G401 (cell line): ENCODE data around the gene HHIPL1. TPM values are rescaled to one million over a fixed set of nuclear protein-coding genes. Genes with fewer than 3 reads are reported as not detected.

Experiments
- DNase-seq: peaks from one replicate; pipeline ENCODE4 v3.0.0-alpha.2; 2015; ENCODE audit warnings: low spot score
- in situ Hi-C: cut with HindIII; loops from 2 replicates; pipeline ENCODE4 v1.10.0; 2016; ENCODE audit warnings: low sequenced_read_pairs, mixed read lengths
- total RNA-seq: library from RNA; depleted of rRNA; stranded (reverse); fragments of >200 nt; shearing (Covaris generic); gene quantifications from 2 replicates; pipeline ENCODE4 v1.2.3, GENCODE V29; 2014

HHIPL1 gene
- total RNA-seq, 1 experiment from 2014 or later, result 0.20 TPM

DNA sequence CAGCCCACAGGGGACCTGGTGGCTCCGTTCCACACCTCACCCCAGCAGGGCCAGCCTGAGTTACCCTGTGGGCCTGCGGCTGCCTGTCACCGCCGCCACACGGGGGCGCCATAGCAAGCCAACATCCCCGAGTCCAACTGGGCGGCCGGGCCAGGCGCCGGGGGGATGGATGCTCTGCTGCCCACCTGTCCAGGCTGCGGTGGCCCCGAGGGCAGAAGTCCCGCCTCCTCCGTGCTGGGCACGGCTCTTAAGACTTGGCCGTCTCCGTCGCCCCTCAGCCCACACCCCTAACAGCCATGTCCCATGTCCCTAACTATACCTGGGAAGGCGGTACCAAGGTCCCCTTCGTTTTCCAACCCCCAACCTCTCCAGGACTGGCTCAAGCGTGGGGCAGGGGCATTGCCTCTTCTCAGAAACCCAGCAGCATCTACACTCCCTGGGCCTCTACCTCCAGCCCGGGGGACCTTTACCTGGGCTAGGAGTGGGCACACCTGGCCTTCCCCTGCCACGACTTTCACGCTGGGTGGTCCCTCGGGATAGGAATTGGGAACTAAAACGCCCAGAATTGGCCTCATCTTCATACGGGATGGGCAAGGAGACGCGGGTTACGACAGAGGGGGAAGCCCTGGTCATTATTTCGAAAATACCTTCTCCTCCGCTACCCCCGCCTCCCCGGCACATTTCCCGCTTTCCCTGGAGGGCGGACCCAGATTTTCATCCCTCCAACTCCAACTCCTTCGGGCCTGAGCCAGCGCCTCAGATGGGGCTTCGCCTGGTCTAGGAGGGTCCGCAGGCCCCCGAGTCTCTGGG is 38.1 kb downstream of the HHIPL1 start:
- DNase-seq, result peak; percentile 74
- in situ Hi-C loops, result no loop called here

GRCh38 chr14:99683619-99684409 is 38.9 kb downstream of the HHIPL1 start, which contains the start of gene CYP46A1:
Gene CYP46A1, plus strand, starts transcription at chr14:99684298. Its CDS starts 120 bp downstream, at chr14:99684418.
- in situ Hi-C loops, result no loop called here
- peak; percentile 100 for DNase-seq

- in situ Hi-C loops, result no loop called here
- DNase-seq, result no peak
Observed at GRCh38 chr14:99684410-99684934, 39.5 kb downstream of the HHIPL1 start.

DNA sequence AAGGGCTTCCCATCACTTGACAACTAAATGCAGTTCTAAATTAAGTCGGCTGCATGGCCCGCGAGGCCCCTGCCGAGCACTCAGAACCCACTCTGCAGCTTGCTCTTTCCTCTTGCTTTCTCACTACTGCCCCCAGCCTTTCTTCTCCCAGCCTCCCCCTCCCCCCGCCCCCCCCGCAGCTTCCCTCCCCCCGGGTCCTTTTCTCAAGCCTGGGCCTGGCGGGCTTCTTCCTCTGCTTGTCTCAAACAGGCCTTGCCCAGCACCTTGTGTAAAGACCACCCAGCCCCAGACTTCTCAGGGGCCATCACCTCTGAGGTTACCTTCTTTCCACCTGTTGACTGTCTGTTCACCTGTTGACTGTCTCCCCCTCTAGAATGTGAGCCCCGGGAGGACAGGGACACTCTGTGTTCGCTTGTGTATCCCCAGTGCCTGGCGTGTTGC is 40.2 kb downstream of the HHIPL1 start:
- in situ Hi-C loops, result no loop called here
- DNase-seq, result no peak

- in situ Hi-C loops, result no loop called here
- no peak for DNase-seq
Observed at GRCh38 chr14:99685596-99685995, 40.7 kb downstream of the HHIPL1 start.

DNA sequence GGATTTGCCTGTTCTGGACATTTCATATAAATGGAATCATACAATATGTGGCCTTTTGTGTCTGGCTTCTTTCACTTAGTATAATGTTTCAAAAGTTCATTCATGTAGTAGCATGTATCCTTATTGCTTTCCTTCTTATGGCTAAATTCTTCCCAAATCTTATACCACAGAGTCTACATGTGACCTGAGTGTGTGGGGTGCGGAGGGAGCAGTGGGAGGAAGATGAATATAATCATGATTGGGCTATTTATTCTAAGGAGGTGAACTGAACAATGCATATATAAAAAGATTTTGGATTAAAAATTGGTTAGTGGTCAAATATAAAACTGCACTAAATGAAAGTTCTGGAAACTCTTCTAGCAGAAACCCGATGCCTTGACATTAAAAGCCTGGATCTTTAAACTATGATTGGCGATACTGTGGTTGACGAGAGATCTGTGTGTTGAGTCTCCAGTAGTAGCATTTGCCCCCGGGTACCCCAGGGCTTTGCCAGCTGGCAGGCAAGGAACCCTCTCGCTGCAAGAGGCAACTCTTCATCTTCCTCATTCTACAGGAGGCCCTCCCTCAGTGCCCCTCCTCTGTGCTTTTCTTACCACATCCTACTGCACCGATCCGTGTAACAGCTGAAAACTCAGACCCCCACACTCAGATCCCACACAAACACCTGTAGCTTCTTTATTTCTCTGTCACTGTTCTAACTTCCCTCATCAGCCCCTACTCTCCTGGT is 41.8 kb downstream of the HHIPL1 start:
- in situ Hi-C loops, result no loop called here
- DNase-seq, result no peak

DNA sequence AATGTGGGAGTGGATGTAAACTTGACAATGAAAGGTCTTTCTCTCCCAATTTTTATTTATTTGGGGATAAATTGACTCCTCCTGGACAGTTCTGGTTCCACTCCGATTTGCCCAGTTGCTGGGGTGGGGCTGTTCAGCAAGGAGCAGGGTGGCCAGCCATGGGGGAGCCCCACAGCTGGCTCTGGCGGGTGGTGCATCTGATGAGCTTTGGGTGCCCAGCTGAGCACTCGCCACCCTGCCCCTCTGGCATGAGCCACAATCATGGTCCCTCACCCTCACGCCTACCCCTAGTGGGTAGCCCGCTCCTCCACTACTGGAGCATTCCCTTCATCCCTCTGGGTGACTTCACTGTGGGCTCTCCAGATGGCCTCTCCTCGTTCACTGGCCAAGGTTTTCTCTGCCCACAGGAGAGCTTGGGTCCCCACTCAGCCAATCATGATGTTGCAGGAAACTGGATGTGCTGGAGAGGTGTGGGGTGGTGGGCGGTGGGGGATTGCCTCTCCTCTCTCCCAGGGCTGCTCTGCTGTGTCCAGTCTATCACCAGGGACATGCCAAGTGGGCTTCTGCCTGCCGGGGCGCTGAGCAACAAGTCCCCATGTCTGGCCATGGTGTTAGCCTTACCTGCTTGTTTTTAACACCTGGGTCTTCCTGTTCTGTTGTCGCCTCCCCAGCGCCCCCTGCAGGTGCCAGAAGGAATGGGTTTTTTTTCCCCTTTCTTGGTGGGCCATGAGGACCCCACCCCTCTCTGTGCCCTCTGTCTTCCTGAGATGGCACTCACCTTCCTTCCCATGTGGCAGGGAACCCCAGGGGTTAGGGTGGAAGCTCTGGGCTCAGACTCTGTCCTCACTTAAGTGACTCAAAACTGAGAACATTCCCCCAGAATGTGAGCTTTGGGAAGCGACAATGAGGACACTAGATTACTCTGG is 42.6 kb downstream of the HHIPL1 start:
- no peak for DNase-seq

DNA sequence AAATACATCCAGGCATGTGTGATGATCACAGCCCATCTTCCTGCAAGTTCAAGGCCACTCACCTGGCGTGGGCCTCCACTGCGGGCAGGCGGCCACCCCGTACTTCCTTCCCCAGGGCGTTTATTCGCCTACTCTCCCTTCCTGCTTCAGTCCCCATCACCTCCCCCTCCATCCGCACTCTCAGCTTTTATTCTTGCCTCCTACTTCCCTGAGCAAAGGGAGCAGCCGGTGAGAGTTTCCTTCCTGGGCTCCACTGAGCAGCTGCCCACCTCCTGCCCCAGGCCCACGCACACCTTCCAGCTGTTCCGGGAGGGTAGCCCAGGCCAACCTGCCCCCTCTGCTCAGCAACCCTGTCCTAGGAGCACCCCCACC is 43.3 kb downstream of the HHIPL1 start:
- no peak for DNase-seq
- in situ Hi-C loops, result no loop called here

More for the DNA sequence above, 42.6 kb downstream of the HHIPL1 start:
- in situ Hi-C loops, result no loop called here

- in situ Hi-C loops, result no loop called here
- no peak for DNase-seq
Observed at GRCh38 chr14:99688629-99689028, 43.7 kb downstream of the HHIPL1 start.

GRCh38 chr14:99689266-99690236 is 44.6 kb downstream of the HHIPL1 start:
- in situ Hi-C loops, result no loop called here
- DNase-seq, result no peak

- no peak for DNase-seq
- in situ Hi-C loops, result no loop called here
Observed at GRCh38 chr14:99690636-99691035, 45.7 kb downstream of the HHIPL1 start.

DNA sequence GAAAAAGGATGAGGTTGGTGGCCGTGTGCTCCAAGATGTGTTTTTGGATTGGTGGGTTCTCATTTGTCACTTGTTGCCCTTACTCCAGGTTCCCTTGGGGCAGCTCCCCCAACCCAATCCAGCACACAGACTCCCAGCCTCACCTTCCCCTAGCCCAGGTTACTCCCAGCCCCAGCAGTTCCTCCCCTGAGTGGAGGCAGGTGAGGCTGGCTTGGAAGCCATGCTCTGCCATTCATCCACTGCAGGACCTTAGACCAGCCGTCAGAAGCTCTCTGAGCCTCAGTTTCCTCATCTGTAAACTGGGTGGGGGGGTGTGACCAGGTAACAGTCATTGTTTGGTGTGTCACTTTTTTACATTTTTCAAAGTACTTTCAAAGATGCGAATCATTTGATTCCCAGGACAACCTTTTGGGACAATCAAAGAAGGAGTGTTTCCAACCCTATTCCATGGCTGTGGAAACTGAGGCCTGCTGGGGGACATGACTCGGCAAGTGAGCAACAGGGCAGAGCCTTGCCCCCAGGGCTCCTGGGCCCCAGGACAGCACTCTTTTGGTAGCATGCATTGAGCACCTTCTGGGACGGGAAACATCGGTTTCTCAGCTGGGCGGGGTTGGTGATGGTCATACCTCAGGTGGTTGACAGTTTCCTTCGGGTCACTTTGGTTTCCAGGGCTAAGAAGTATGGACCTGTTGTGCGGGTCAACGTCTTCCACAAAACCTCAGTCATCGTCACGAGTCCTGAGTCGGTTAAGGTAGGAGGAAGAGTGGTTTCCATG is 46.4 kb downstream of the HHIPL1 start:
- no peak for DNase-seq
- in situ Hi-C loops, result no loop called here

GRCh38 chr14:99693918-99694317 is 49.0 kb downstream of the HHIPL1 start:
- in situ Hi-C loops, result no loop called here
- no peak for DNase-seq

GRCh38 chr14:99696929-99697328 is 52.0 kb downstream of the HHIPL1 start:
- no peak for DNase-seq
- in situ Hi-C loops, result no loop called here

- in situ Hi-C loops, result no loop called here
- no peak for DNase-seq
Observed at GRCh38 chr14:99698236-99698635, 53.3 kb downstream of the HHIPL1 start.

DNA sequence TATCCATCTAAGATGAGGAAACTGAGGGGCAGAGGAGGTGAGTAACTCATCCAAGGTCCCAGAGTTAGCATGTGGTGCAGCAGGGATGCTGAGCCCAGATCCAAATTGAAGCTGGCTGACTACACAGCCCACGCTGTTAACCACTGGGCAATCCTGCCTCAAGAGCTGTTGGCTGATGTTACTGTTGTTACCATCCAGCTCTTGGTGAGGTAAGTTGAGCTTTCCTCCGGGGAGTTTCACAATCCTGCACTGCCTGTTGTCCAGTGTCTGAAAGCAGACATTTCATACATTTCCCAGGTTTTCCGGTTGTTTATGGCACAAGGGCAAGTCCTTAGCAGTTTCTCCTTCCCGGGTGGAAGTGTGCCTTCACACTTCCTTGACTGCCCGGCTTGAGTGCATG is 53.7 kb downstream of the HHIPL1 start:
- in situ Hi-C loops, result no loop called here
- DNase-seq, result no peak
